Thyroid gland (tissue), 4 donors: ENCODE data around the gene HOOK1. TPM values are rescaled to one million over a fixed set of nuclear protein-coding genes. Genes with fewer than 3 reads are reported as not detected.

ENCODE experiments used
- DNase-seq, 2 donors: peaks; one replicate each; pipeline ENCODE4 v3.0.0-alpha.2; 2019
- H3K27ac ChIP-seq, 3 donors: fragments of 200-600 bp; sonication (generic); 1 replicate in 2 of 3; 2 replicates in 1 of 3; pipeline ENCODE4 v1.5.1; 2016 to 2019; ENCODE audit warnings: mild to moderate bottlenecking in 1 of 3, moderate library complexity in 1 of 3
- H3K27me3 ChIP-seq: fragments of 200-600 bp; sonication (generic); one replicate; pipeline ENCODE4 v1.5.1; 2019
- H3K36me3 ChIP-seq, 2 donors: fragments of 200-600 bp; sonication (generic); one replicate each; pipeline ENCODE4 v1.5.1; 2016 to 2019
- H3K4me1 ChIP-seq, 2 donors: fragments of 200-600 bp; sonication (generic); one replicate each; pipeline ENCODE4 v1.5.1; 2017 to 2019
- H3K4me3 ChIP-seq, 3 donors: fragments of 200-600 bp; sonication (generic); replicated peaks in 1 of 3; 1 replicate in 2 of 3; 2 replicates in 1 of 3; pipeline ENCODE4 v1.5.1; 2016; ENCODE audit warnings: mild to moderate bottlenecking in 1 of 3
- H3K9me3 ChIP-seq: fragments of 200-600 bp; sonication (generic); one replicate; pipeline ENCODE4 v1.5.1; 2017
- POLR2A ChIP-seq, 2 donors: fragments of 450-650 bp; IDR thresholded peaks; one replicate each; pipeline ENCODE4 v1.6.1; 2017; ENCODE audit warnings: antibody characterized with exemption in 2 of 2, mild to moderate bottlenecking in 2 of 2, moderate library complexity in 1 of 2
- WGBS, 2 donors: methylation state at CpG; one replicate each; pipeline ENCODE4 v1.1.5; 2017; 5-methylcytosine and 5-hydroxymethylcytosine counted together
- intact Hi-C: fragments of 100-400 bp; cut with DNase I; formaldehyde crosslinking; loops from one replicate; pipeline ENCODE4 v1.15.1; 2023
- total RNA-seq, 4 donors: library from RNA; depleted of rRNA; stranded (reverse); fragments of >200 nt; gene quantifications; one replicate each; pipeline ENCODE4 v1.2.3, GENCODE V29; 2016
- TF ChIP-seq, protein P1 (sequence below), 6 experiments: fragments of 200-600 bp in 3 of 6; fragments of 450-650 bp in 3 of 6; sonication (generic) in 3 of 6; IDR thresholded peaks; one replicate each; pipeline ENCODE4 v1.5.1; 2016 to 2019; ENCODE audit warnings: antibody characterized with exemption in 6 of 6, mild to moderate bottlenecking in 2 of 6, inconsistent platforms in 1 of 6, moderate library complexity in 1 of 6

The HOOK1 gene
- total RNA-seq, 4 donors from 2014 or later, result 13.2 to 38.3 (median 31.3) TPM

DNA sequence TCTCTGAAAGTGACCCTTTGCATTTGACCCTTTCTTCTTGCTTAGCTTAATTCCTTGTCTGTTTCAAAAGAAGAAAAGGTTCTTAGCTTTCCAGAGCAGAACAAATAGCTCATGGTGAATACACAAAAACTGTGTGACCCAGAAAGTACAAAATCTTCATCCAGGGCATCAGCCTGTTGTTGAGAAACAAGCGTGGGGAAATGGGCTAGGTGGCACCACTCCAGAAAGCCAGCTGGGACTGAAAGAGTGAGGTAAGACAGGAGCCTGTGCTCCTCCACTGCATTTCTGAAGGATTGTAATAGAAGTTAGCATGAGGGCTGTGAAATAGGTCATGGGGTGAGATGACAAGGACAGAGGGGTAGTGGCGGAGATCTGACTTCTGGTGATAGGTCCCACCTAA, 66.0 kb downstream of the HOOK1 start:
- Histone ChIP-seq H3K9me3 (no peaks in the 10 kb centered on the region), H3K27me3 (no peaks in the 10 kb centered on the region), H3K36me3 (no peaks in the 10 kb centered on the region), H3K27ac (no peak overlapping the region), H3K4me3 (no peak overlapping the region), H3K4me1 (no peaks in the 10 kb centered on the region)
- TF ChIP-seq POLR2A (IDR thresholded peaks at IDR 0.05), result no peak
- TF ChIP-seq, protein P1, sequence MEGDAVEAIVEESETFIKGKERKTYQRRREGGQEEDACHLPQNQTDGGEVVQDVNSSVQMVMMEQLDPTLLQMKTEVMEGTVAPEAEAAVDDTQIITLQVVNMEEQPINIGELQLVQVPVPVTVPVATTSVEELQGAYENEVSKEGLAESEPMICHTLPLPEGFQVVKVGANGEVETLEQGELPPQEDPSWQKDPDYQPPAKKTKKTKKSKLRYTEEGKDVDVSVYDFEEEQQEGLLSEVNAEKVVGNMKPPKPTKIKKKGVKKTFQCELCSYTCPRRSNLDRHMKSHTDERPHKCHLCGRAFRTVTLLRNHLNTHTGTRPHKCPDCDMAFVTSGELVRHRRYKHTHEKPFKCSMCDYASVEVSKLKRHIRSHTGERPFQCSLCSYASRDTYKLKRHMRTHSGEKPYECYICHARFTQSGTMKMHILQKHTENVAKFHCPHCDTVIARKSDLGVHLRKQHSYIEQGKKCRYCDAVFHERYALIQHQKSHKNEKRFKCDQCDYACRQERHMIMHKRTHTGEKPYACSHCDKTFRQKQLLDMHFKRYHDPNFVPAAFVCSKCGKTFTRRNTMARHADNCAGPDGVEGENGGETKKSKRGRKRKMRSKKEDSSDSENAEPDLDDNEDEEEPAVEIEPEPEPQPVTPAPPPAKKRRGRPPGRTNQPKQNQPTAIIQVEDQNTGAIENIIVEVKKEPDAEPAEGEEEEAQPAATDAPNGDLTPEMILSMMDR (IDR thresholded peaks at IDR 0.05), result no peak
- intact Hi-C loops, result no loop called here
- WGBS, 2 donors, result 89 to 90% methylated on average over 2 of the region's 2 CpGs
- no peak for DNase-seq

DNA sequence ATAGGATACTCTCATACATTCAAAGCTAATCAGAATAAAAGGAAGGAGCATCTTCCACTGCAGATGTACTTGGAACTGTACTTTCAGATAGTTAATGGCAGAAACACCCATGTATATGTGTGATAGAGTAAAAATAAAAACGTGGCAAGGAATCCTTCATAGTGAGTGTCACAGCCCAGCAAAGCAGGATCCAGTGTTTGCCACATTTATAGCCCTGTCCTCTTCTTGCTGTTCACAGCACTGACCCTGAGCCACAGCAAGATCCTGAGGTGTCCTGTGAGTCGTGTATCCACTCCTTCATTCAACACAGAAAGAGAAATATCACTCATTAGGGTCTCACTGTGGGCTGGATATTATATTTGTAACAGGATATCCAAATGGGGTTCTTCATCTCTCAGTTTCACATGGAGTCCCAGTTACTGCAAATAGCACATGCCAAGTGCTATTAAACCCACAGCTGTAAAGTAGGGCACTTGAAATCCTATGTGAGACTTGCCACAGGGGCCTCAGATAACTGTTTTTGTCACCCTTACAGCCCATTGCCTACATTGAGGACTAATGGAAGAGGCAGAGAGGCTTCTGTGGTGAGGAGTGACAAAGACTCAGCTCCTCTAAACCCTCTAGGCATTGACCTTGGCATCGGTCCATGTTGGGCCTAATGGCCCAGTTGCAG, 70.5 kb downstream of the HOOK1 start:
- H3K4me1 ChIP-seq, result no peaks in the 10 kb centered on the region
- H3K4me3 ChIP-seq, result no peak overlapping the region
- H3K27me3 ChIP-seq, result no peaks in the 10 kb centered on the region
- DNase-seq, result no peak
- intact Hi-C loops, result no loop called here
- H3K27ac ChIP-seq, result no peak overlapping the region
- 65 to 66% methylated on average over 3 of the region's 3 CpGs for WGBS, 2 donors
- no peaks in the 10 kb centered on the region for H3K9me3 ChIP-seq
- TF ChIP-seq, protein P1 (IDR thresholded peaks at IDR 0.05), result no peak
- no peak for TF ChIP-seq POLR2A (IDR thresholded peaks at IDR 0.05)
- no peaks in the 10 kb centered on the region for H3K36me3 ChIP-seq

DNA sequence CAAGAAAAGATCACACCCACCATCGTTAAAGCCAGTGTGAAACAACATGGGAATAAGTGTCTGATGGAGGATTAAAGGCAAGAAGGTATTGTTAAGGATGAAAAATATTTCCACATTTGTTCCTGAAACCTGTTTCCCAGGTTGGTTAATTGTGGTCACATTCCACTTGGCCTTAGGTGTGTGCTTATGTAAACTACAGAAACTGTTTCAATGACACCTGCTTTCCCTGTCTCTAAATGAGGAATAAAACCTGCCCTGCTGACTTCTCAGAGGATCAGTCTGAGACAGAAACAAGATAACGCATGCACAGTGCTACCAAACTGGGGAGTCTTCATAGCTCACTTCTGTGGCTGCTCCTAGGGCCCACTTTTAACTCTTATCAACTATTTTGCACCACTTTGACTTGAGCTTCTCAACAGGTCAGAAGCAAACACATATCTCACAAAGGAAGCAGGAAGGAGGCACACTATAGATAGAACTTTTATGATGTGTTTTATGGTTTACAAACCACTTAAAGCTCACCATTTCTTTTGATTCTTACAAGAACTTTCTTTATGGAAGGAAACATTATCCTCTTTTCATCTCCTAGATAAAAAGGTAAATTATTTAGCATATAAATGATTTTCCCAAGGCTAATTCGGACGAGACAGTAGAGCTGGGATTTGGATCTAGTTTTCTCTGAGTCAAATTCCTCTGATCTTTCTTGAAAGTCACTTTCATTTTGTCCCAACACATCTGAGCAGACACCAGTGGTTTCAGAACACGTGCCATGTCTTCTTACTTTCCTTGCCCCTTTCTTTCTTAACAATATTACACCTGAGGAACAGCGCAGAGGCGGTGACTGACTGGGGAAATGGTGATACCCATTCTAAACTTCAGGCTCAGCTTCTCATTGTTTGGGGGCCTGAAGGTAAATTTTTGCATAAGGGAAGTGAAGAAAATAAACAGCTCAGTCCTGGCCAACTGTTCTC, 78.4 kb downstream of the HOOK1 start:
- Histone ChIP-seq H3K9me3 (no peaks in the 10 kb centered on the region), H3K4me1 (no peaks in the 10 kb centered on the region), H3K27ac (no peak overlapping the region), H3K36me3 (no peaks in the 10 kb centered on the region), H3K27me3 (no peaks in the 10 kb centered on the region), H3K4me3 (no peak overlapping the region)
- DNase-seq, result no peak
- 80 to 87% methylated on average over 7 of the region's 7 CpGs for WGBS, 2 donors
- intact Hi-C loops, result no loop called here
- TF ChIP-seq, protein P1 (IDR thresholded peaks at IDR 0.05), result no peak
- TF ChIP-seq POLR2A (IDR thresholded peaks at IDR 0.05), result no peak

DNA sequence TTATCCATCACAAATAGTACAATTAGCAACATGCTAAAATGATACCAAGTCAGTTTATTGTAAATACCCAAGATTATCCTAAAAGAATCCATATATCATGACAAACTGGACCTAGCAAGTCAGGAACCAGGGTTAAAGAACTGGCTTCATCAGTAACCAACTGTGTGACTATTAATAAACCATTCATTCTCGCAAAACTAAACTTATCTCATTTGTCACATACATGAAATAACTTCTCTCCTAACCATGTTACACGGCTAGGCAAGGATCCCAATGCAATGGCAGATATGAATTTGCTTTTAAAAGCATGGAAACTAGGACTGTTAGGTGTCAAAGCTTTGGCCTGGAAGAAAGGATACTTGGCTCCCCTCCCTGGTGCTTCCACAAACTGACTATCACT, 82.4 kb downstream of the HOOK1 start:
- Histone ChIP-seq H3K4me1 (peaks cover 0 to 4% of the 10 kb centered on the region in 2 donors), H3K9me3 (no peaks in the 10 kb centered on the region), H3K27me3 (no peaks in the 10 kb centered on the region), H3K36me3 (no peaks in the 10 kb centered on the region), H3K4me3 (no peak overlapping the region), H3K27ac (no peak overlapping the region)
- no peak for DNase-seq
- WGBS, 2 donors, result 91 to 93% methylated on average over 2 of the region's 2 CpGs
- intact Hi-C loops, result no loop called here
- TF ChIP-seq, protein P1 (IDR thresholded peaks at IDR 0.05), result no peak
- TF ChIP-seq POLR2A (IDR thresholded peaks at IDR 0.05), result no peak

DNA sequence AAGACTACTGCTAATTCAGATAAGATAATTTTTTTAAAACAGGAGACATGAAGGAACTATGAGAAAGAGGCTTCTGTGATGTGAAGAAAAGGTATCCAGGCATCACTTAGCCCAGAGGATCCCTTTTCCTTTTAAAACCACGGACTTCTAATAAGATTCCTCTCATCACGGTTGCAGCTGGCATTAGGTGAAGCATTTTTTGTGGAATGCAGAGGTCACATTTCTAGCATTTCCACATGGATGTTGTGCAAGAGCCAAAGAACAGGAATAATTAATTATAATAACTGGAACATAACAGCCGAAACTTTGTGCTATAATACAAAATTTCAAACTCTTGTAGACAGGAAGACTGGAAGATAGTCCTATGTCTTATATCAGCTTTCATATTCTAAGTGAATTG, 84.2 kb downstream of the HOOK1 start:
- DNase-seq, result no peak
- Histone ChIP-seq H3K36me3 (no peaks in the 10 kb centered on the region), H3K9me3 (no peaks in the 10 kb centered on the region), H3K4me1 (peaks cover 0 to 4% of the 10 kb centered on the region in 2 donors), H3K4me3 (no peak overlapping the region), H3K27ac (no peak overlapping the region), H3K27me3 (no peaks in the 10 kb centered on the region)
- TF ChIP-seq, protein P1 (IDR thresholded peaks at IDR 0.05), result no peak
- no peak for TF ChIP-seq POLR2A (IDR thresholded peaks at IDR 0.05)
- intact Hi-C loops, result no loop called here
- 64 to 80% methylated on average over 3 of the region's 3 CpGs for WGBS, 2 donors
